Subcutaneous abdominal adipose tissue (tissue), 5 donors: ENCODE results near the gene GPC5.

Experiments
- H3K27ac ChIP-seq: one replicate; pipeline ENCODE4 v1.7.0; 2013; ENCODE audit warnings: low read depth, mild to moderate bottlenecking, inconsistent platforms, low read length, moderate library complexity
- H3K27me3 ChIP-seq, 5 donors: one replicate each; pipeline ENCODE4 v1.7.0; 2013; ENCODE audit warnings: low read length in 5 of 5, inconsistent platforms in 1 of 5; ENCODE audit not compliant: control insufficient read depth in 5 of 5, insufficient read depth in 4 of 5
- H3K36me3 ChIP-seq, 5 donors: one replicate each; pipeline ENCODE4 v1.7.0; 2013; ENCODE audit warnings: low read length in 5 of 5; ENCODE audit not compliant: control insufficient read depth in 5 of 5, insufficient read depth in 5 of 5
- H3K4me1 ChIP-seq, 5 donors: one replicate each; pipeline ENCODE4 v1.7.0; 2013; ENCODE audit warnings: low read length in 5 of 5, mild to moderate bottlenecking in 3 of 5, moderate library complexity in 1 of 5; ENCODE audit not compliant: control insufficient read depth in 5 of 5, insufficient read depth in 5 of 5
- H3K4me3 ChIP-seq, 5 donors: one replicate each; pipeline ENCODE4 v1.7.0; 2013; ENCODE audit warnings: low read length in 5 of 5, low read depth in 1 of 5
- H3K9ac ChIP-seq, 5 donors: one replicate each; pipeline ENCODE4 v1.7.0; 2013; ENCODE audit warnings: low read length in 5 of 5, mild to moderate bottlenecking in 4 of 5, moderate library complexity in 3 of 5
- H3K9me3 ChIP-seq, 5 donors: one replicate each; pipeline ENCODE4 v1.7.0; 2013; ENCODE audit warnings: low read length in 5 of 5; ENCODE audit not compliant: control insufficient read depth in 5 of 5
- donor health status: healthy.
- donor health status: healthy.
- donor health status: healthy.
- donor health status: healthy.
- donor health status: healthy.

The GPC5 gene

GRCh38 chr13:92900446-92900845 lies 1502.0 kb downstream of the GPC5 start:
- H3K36me3 ChIP-seq, result no peaks in the 10 kb centered on the region

GRCh38 chr13:92901739-92902138 lies 1503.3 kb downstream of the GPC5 start:
- Histone ChIP-seq H3K9me3 (peaks cover 0 to 8% (median 7%) of the 10 kb centered on the region in 5 donors), H3K4me1 (no peaks in the 10 kb centered on the region), H3K36me3 (no peaks in the 10 kb centered on the region), H3K27me3 (no peaks in the 10 kb centered on the region), H3K9ac (no peak overlapping the region), H3K27ac (no peak overlapping the region), H3K4me3 (no peak overlapping the region)

More at GRCh38 chr13:92900446-92900845, 1502.0 kb downstream of the GPC5 start:
- H3K27me3 ChIP-seq, result no peaks in the 10 kb centered on the region
- no peak overlapping the region for H3K4me3 ChIP-seq
- H3K4me1 ChIP-seq, result no peaks in the 10 kb centered on the region
- no peak overlapping the region for H3K27ac ChIP-seq
- no peak overlapping the region for H3K9ac ChIP-seq
- H3K9me3 ChIP-seq, result peaks cover 0 to 7% (median 6%) of the 10 kb centered on the region in 5 donors

- no peak overlapping the region for H3K27ac ChIP-seq
- no peaks in the 10 kb centered on the region for H3K9me3 ChIP-seq
- no peak overlapping the region for H3K9ac ChIP-seq
These were observed 1514.2 kb downstream of the GPC5 start for GRCh38 chr13:92912629-92913028.

GRCh38 chr13:92913840-92914239 lies 1515.4 kb downstream of the GPC5 start:
- no peaks in the 10 kb centered on the region for H3K36me3 ChIP-seq
- no peak overlapping the region for H3K9ac ChIP-seq
- H3K4me3 ChIP-seq, result no peak overlapping the region
- no peak overlapping the region for H3K27ac ChIP-seq
- no peaks in the 10 kb centered on the region for H3K27me3 ChIP-seq
- no peaks in the 10 kb centered on the region for H3K4me1 ChIP-seq
- no peaks in the 10 kb centered on the region for H3K9me3 ChIP-seq

More at GRCh38 chr13:92912629-92913028, 1514.2 kb downstream of the GPC5 start:
- Histone ChIP-seq H3K36me3 (no peaks in the 10 kb centered on the region), H3K4me1 (no peaks in the 10 kb centered on the region), H3K27me3 (no peaks in the 10 kb centered on the region), H3K4me3 (no peak overlapping the region)
